Caco-2 (cell line): Measurements from ENCODE around the gene MOGAT1. TPM values are rescaled to one million over a fixed set of nuclear protein-coding genes. Genes with fewer than 3 reads are reported as not detected.

Experiments used
- BruUV-seq: library from RNA; stranded (reverse); fragments of 400-500 nt; replicated peaks from 2 replicates; lab custom pipeline; 2021; lab: Mats Ljungman, UMichigan
- CTCF ChIA-PET: fragments of 300-600 bp; sonication (Branson Sonifier 250); formaldehyde crosslinking; loops from one replicate; lab custom pipeline; 2022; ENCODE audit warnings: antibody characterized with exemption; lab: Charles Lee
- POLR2A ChIA-PET: fragments of 300-600 bp; sonication (Branson Sonifier 250); formaldehyde crosslinking; loops from one replicate; lab custom pipeline; 2022; ENCODE audit warnings: antibody characterized with exemption; lab: Charles Lee
- DNase-seq, 2 experiments: peaks; one replicate each; pipeline versions ENCODE4 v3.0.0 to v3.0.0-alpha.2; 2020 to 2022
- H3K27me3 ChIP-seq: replicated peaks from 2 replicates; pipeline ENCODE4 v1.6.0; 2011; ENCODE audit warnings: low read length; ENCODE audit not compliant: control insufficient read depth, insufficient read depth
- H3K36me3 ChIP-seq: 2 replicates; pipeline ENCODE4 v1.5.1; 2011; ENCODE audit warnings: low read length; ENCODE audit not compliant: control insufficient read depth, insufficient read depth
- H3K4me1 ChIP-seq: fragments of 250-450 bp; sonication (Bioruptor Pico); 2 replicates; pipeline ENCODE4 v1.5.1; 2020; ENCODE audit warnings: mild to moderate bottlenecking
- H3K4me3 ChIP-seq: 2 replicates; pipeline ENCODE4 v1.5.1; 2011; ENCODE audit warnings: low read depth, mild to moderate bottlenecking, control low read depth, low read length
- H3K9me3 ChIP-seq: fragments of 250-450 bp; sonication (Bioruptor Pico); 2 replicates; pipeline ENCODE4 v1.5.1; 2020; ENCODE audit warnings: mild to moderate bottlenecking, moderate library complexity
- H3K27ac Mint-ChIP-seq: one replicate; pipeline ENCODE4 v1.8.0; 2022; ENCODE audit warnings: mixed read lengths; ENCODE audit not compliant: unreplicated experiment
- H3K27me3 Mint-ChIP-seq: one replicate; pipeline ENCODE4 v1.8.0; 2022; ENCODE audit warnings: mixed read lengths; ENCODE audit not compliant: insufficient read depth, unreplicated experiment
- H3K36me3 Mint-ChIP-seq: one replicate; pipeline ENCODE4 v1.8.0; 2022; ENCODE audit warnings: mild to moderate bottlenecking, mixed read lengths; ENCODE audit not compliant: insufficient read depth, unreplicated experiment
- H3K4me1 Mint-ChIP-seq: one replicate; pipeline ENCODE4 v1.8.0; 2022; ENCODE audit warnings: low read depth, mixed read lengths; ENCODE audit not compliant: unreplicated experiment
- H3K4me3 Mint-ChIP-seq: one replicate; pipeline ENCODE4 v1.8.0; 2022; ENCODE audit warnings: mild to moderate bottlenecking, moderate library complexity, mixed read lengths; ENCODE audit not compliant: unreplicated experiment
- H3K9me3 Mint-ChIP-seq: one replicate; pipeline ENCODE4 v1.8.0; 2022; ENCODE audit warnings: mixed read lengths; ENCODE audit not compliant: unreplicated experiment
- CTCF ChIP-seq, 2 experiments: fragments of 200-600 bp in 1 of 2; IDR thresholded peaks; 1 replicate in 1 of 2; 2 replicates in 1 of 2; pipeline versions ENCODE4 v1.5.1 to v1.8.0; 2011 to 2022; ENCODE audit warnings: antibody characterized with exemption in 1 of 2, control low read depth in 1 of 2, inconsistent platforms in 1 of 2, low read depth in 1 of 2, low read length in 1 of 2, mild to moderate bottlenecking in 1 of 2, moderate library complexity in 1 of 2; ENCODE audit not compliant: insufficient read depth in 1 of 2, severe bottlenecking in 1 of 2, unreplicated experiment in 1 of 2
- intact Hi-C: fragments of 100-400 bp; cut with micrococcal nuclease; formaldehyde crosslinking; loops from one replicate; pipeline ENCODE4 v1.10.0; 2022; ENCODE audit not compliant: unreplicated experiment
- total RNA-seq: library from RNA; stranded (reverse); gene quantifications from 2 replicates; pipeline ENCODE4 v1.2.3, GENCODE V29; 2022

MOGAT1 gene
- total RNA-seq, 1 experiment from 2014 or later: not detected

DNA sequence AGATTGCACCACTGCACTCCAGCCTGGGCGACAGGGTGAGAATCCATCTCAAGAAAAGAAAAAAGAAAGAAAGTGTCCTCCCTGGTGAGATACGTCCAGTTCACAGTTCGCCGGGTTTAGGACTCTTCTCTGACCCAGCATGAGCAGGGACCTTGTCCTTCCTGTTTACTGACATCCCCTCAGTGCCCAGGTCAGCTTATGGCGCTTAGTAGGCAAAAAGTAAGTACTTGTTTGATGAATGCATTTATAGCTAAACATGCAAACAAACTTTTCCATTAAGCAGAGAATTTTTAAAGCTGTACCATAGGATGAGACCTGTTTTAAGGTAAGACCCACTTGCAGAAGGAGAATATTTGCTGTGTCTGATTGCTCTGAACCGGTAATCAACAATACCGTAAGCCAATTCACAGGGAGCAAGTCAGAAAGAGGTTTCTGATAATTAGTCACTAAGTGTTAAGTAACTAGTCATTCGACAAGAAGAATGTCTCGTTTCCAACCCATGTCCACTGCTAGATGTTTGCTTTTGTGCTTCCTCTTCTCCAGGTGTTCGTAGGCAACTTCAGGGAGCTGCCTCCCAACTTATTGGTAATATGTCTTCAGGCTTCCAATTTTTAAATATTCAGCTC, 40.0 kb downstream of the MOGAT1 start:
- TF ChIP-seq CTCF (IDR thresholded peaks at IDR 0.05; ENCODE audit: insufficient read depth in 1 of 2, low read depth in 1 of 2, low read length in 1 of 2, severe bottlenecking in 1 of 2, unreplicated experiment in 1 of 2): no peak
- Mint-ChIP-seq H3K4me1 (peaks cover 31% of the 10 kb centered on the region), H3K27ac (no peak overlapping the region), H3K27me3 (no peaks in the 10 kb centered on the region), H3K9me3 (no peaks in the 10 kb centered on the region), H3K4me3 (no peak overlapping the region), H3K36me3 (peaks cover 12% of the 10 kb centered on the region)
- no peak for DNase-seq
- intact Hi-C loops: no loop called here
- POLR2A ChIA-PET: no interaction called here
- H3K36me3 ChIP-seq: no peaks in the 10 kb centered on the region
- CTCF ChIA-PET: interaction anchor here (0.6 kb wide), 1 partner anchor 900 kb away, joined by 3 read pairs; no protein-coding TSS in a partner anchor
- no TSS peak for BruUV-seq
- H3K9me3 ChIP-seq: no peaks in the 10 kb centered on the region
- no peaks in the 10 kb centered on the region for H3K27me3 ChIP-seq
- H3K4me3 ChIP-seq: no peak overlapping the region
- H3K4me1 ChIP-seq: peaks cover 36% of the 10 kb centered on the region

- Histone ChIP-seq H3K36me3 (no peaks in the 10 kb centered on the region), H3K9me3 (no peaks in the 10 kb centered on the region), H3K4me3 (no peak overlapping the region), H3K4me1 (peaks cover 30% of the 10 kb centered on the region), H3K27me3 (no peaks in the 10 kb centered on the region)
- no peak overlapping the region for H3K27ac Mint-ChIP-seq
- POLR2A ChIA-PET: no interaction called here
- CTCF ChIA-PET: interaction anchor here (0.7 kb wide), 1 partner anchor 93 kb away, joined by 8 read pairs; no protein-coding TSS in a partner anchor
- intact Hi-C loops: no loop called here
- no peak for TF ChIP-seq CTCF (IDR thresholded peaks at IDR 0.05; ENCODE audit: insufficient read depth in 1 of 2, low read depth in 1 of 2, low read length in 1 of 2, severe bottlenecking in 1 of 2, unreplicated experiment in 1 of 2)
- H3K4me3 Mint-ChIP-seq: no peak overlapping the region
- no peaks in the 10 kb centered on the region for H3K9me3 Mint-ChIP-seq
- peaks cover 24% of the 10 kb centered on the region for H3K4me1 Mint-ChIP-seq
- DNase-seq: no peak
- no peaks in the 10 kb centered on the region for H3K27me3 Mint-ChIP-seq
- H3K36me3 Mint-ChIP-seq: peaks cover 11% of the 10 kb centered on the region
- BruUV-seq: no TSS peak
Measured at GRCh38 chr2:222713002-222713401, 41.5 kb downstream of the MOGAT1 start.

- Mint-ChIP-seq H3K9me3 (no peaks in the 10 kb centered on the region), H3K4me1 (peaks cover 16% of the 10 kb centered on the region), H3K27ac (peak overlapping the region; percentile 25), H3K36me3 (peaks cover 2% of the 10 kb centered on the region), H3K4me3 (no peak overlapping the region), H3K27me3 (no peaks in the 10 kb centered on the region)
- H3K9me3 ChIP-seq: no peaks in the 10 kb centered on the region
- no peaks in the 10 kb centered on the region for H3K36me3 ChIP-seq
- intact Hi-C loops: no loop called here
- no peak for TF ChIP-seq CTCF (IDR thresholded peaks at IDR 0.05; ENCODE audit: insufficient read depth in 1 of 2, low read depth in 1 of 2, low read length in 1 of 2, severe bottlenecking in 1 of 2, unreplicated experiment in 1 of 2)
- peaks cover 20% of the 10 kb centered on the region for H3K4me1 ChIP-seq
- ChIA-PET CTCF (interaction anchor here (0.7 to 1.0 kb wide), 2 partner anchors 189 to 245 kb away, joined by 4 read pairs; no protein-coding TSS in a partner anchor), POLR2A (no interaction called here)
- no peak overlapping the region for H3K4me3 ChIP-seq
- BruUV-seq: no TSS peak
- peak in 1 of 2 experiments; percentile 31 for DNase-seq
- no peaks in the 10 kb centered on the region for H3K27me3 ChIP-seq
Measured at GRCh38 chr2:222714361-222715241, 43.1 kb downstream of the MOGAT1 start.
